Islet precursor cell (in vitro differentiated cells): Measurements from ENCODE around the gene AGAP1.
A peak's percentile ranks its signal among the peaks of the same experiment; 100 is the strongest.

ENCODE experiments used
- DNase-seq: peaks from one replicate; pipeline ENCODE4 v3.0.0-alpha.2; 2018

The AGAP1 gene

DNA sequence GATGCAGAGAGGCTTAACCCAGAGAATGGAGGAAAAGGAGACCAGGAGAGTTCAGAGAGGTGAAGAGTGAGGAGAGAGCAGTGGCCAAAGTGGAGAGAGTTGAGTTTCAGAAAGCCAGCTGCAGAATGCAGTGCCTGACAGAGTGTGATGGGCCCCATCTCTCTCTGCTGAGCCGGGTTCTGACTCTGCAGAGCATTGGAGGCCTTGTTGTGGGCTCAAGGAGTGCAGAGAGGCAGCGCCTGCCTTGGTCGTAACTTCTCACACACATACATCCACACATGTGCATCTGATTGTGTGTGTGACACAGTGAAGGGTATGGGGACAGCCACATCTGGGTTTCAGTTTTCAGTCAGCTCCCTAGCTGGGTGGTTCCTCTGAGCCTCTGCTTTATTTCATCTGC lies 58.8 kb downstream of the AGAP1 start:
- DNase-seq, result no peak

- no peak for DNase-seq
Measured at GRCh38 chr2:235553291-235553690, 59.4 kb downstream of the AGAP1 start.

- peak; percentile 57 for DNase-seq
Measured at GRCh38 chr2:235553696-235554100, 59.9 kb downstream of the AGAP1 start.

DNA sequence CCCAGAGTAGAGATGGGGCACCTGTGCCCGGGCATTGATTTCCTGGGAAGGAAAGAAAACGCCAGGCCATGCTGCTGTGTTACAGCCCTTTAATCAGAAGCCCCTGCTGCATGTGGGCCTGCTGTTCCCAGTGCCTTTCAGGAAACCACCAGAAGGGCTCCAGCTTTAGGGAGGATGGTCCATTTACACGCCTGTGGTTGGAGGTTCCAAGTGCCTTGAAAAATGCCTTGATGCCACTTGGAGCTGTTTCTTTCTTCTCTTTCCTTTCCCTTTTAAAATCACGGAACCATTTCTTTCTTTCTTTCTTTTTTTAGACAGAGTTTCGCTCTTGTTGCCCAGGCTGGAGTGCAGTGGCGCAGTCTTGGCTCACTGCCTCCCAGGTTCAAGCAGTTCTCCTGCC lies 60.5 kb downstream of the AGAP1 start:
- DNase-seq, result peak; percentile 51

DNA sequence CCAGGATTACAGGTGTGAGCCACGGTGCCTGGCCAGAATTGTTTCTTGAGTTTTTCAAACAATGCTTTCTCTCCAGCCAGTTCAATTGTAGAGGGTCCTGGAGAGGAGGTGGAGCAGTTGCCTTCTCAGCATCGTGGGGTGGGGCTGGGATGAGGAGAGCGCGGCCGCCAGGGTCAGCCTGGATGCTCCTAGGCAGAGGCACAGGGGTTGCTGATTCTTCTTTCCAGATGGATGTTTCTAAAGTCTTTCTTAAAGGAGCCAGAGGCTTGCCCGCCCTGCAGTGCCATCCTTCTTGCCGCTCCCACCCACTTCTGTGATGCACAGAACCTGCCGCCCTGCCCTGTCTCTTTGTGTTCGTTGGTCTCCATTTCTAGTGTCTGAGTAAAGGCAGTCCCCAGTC lies 61.1 kb downstream of the AGAP1 start:
- no peak for DNase-seq

- no peak for DNase-seq
Measured at GRCh38 chr2:235555371-235555770, 61.5 kb downstream of the AGAP1 start.

DNA sequence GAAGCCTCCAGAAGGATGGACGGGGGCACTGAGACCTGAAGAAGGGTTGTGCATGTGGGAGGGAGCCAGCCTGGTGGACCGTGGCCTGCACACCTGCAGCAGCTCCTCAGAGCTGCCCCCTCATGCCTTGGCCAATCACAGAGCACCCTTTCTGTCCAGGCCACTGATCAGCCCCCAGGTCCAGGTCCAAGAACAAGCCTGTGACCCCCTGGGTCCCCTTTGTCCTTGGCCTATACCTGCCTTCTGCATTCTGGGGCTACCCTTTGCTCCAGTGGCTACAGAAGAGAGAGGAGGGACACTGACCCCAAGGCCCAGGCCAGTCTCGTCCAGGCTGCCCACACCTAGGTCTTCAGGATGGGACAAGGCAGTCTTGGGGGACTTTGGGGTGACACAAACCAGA lies 62.2 kb downstream of the AGAP1 start:
- DNase-seq, result no peak

GRCh38 chr2:235556901-235557300 lies 63.1 kb downstream of the AGAP1 start:
- DNase-seq, result no peak

GRCh38 chr2:235557903-235558302 lies 64.1 kb downstream of the AGAP1 start:
- no peak for DNase-seq

DNA sequence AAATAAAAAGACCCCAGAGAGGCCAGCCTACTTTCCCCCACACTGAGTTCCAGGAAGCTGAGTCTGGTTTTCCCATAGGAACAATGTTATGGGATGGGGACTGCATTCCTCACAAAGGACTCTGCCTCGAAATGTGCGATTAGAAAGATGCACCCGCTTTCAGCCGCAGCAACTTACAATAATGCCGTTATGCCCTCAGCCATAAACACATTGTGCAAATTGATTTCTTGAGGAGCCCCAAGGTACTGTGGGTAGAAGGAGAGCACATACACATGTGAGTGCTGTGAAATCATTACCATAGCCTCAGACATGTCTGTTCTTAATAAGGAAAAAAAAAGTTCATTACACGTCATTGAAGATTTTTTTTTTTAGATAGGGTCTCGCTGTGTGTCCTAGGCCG lies 64.7 kb downstream of the AGAP1 start:
- no peak for DNase-seq

DNA sequence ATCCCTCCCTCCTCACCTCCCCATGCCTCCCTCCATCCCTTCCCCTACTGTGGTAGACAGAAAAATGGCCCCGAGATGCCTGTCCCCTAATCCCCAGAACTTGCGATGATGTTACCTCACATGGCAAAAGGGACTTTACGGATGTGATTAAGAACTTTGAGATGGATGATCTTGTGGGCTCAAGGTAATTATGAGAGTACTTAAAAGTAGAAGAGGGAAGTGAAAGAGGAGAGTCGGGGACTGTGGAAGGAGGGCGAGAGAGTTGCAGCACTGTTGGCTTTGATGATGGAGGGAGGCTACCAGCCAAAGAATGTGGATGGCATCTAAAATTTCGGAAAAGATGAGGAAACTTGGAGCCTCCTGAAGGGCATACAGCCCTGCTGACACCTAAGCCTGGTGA lies 66.5 kb downstream of the AGAP1 start:
- DNase-seq, result no peak

DNA sequence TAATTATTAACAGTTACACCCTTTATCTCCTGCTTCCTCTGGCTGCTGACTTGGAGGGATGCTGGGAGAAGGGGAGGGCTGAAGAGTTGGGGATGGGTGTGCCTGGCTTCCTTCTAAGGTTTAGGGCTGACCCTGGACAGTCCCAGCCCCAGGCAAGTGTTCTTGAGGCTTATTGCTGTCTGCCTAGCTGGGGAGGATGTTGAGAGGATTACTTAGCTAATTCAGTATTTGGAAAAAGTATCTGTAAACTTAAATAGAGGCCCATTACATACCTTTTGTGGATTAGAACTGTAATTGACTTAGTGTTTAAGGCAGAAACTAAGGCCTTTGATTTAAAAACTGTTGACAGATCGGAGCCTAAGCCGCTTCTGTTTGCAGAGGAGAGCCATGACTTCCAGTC lies 67.6 kb downstream of the AGAP1 start:
- DNase-seq, result peak; percentile 74

GRCh38 chr2:235562065-235562747 lies 68.4 kb downstream of the AGAP1 start:
- no peak for DNase-seq

DNA sequence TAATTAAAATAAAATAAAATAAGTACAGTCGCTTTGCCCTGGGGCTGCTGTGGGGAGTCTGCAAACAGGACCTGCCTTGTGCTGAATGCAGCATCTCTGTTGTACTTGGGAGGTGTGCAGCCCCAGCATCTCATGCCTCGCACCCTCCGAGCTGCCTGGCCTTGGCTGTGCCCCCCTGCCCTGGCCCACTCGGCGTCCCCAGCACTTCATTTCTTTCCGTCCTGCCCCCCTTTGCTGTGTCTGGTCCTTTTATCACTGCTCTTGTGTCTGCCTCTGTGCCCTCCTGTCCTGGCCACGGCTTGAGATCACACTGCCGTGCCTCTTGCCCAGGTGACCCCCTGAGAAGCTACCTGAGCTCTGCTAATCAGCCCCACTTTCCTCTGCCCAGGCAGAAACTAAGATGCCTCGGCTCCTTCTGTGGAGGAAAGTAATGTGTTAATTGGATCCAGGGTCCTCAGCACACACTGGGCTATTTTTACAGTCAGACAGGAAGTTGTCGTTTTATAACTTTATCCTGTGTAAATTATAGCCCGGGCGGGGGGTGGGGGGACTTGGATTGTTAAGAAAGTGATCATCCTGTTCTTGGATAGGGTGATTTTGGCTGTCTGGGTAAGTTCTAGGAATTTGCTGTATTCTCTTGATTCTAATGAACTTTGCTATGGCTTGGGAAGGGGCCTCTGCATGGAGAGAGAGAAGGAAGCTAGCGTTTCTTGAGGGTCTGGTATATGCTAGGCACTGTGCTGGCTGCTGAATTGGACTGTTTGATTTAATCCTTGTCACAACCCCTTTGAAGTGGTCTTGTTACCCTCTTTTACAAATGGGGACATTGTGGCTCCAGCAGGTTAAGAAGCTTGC lies 69.4 kb downstream of the AGAP1 start:
- DNase-seq, result no peak

- no peak for DNase-seq
Measured at GRCh38 chr2:235564066-235564465, 70.2 kb downstream of the AGAP1 start.

GRCh38 chr2:235564884-235565530 lies 71.2 kb downstream of the AGAP1 start:
- no peak for DNase-seq

DNA sequence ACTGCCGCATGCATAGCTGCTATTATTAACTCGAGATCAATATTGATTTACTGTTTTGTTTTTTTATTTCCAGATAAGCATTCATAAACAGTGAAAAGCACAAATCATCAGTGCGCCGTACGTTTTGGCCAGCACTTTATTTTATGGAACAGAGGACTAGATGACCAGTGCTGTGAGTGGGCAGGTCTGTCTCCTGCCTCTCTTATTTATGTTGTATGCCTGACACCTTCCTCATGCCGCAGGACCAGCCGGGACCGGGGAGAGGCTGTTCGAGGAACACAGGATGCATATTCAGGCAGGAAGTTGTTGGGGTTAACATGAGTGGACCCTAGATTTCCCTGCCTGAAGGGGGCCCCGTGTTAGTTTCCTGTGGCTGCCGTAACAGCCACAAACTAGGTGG lies 72.6 kb downstream of the AGAP1 start:
- no peak for DNase-seq

DNA sequence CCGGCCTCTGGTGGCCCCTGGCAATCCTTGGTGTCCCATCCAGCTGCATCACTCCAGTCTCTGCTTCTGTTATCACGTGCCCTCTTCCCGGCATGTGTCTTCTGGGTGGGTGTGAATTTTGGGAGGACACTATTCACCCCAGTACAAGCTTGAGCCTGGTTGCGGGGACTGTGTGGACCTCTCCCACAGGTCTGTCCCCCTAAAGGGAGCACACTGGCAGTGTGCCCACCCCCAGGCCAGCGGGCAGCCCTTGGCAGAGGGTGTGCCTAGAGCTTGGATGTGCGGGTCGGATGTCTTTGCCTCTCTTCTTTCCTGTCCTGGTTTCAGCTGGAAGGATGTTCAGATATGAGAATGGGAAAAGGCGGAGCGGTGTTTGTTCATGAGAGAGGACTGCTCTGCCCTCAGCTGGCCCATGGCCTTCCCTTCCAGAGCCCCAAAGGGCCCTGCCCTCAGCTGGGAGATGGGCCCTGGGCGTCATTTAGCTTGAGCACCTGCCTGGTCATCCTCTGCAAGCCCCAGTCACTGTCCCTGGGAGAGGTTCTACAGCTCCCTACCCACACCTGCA lies 73.2 kb downstream of the AGAP1 start:
- DNase-seq, result no peak

DNA sequence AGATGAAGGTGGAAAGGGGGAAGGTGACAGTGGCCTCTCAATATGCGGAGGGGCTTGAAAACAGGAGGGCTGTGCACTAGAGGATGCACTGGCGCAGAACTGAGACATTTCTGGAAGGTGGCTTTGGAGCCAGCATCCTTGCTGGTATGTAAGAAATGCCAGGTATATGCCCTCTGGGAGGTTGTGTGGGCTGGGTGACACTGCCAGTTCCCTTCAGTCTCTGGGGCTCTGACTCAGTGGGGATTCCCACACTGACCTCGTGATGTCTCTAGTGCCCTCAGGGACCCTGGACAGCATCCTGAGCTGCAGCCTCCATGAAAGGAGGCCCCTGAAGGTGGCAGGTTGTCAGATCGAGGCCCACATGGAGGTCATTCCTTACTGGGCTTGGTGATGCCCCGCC lies 74.0 kb downstream of the AGAP1 start:
- no peak for DNase-seq

- no peak for DNase-seq
Measured at GRCh38 chr2:235568431-235568830, 74.6 kb downstream of the AGAP1 start.

DNA sequence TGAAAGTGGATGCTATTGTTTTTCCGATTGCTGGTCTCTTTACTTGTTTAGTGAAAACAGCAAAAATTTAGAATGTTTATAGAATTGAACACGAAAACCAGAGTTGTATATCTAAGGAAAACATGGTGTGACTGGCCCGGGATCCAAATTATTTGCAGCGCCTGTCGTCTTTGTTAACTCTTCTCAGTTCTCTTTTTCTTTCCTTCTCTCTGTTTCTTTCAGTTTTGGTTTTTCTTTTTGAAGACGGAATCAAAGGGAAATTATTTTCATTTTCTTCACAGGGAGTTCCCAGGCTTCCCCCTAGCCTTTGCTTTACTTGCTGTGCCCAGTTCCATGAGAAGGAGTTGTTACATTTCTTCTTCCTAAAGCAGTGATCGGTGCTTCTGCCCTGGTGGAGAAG lies 76.0 kb downstream of the AGAP1 start:
- DNase-seq, result no peak

DNA sequence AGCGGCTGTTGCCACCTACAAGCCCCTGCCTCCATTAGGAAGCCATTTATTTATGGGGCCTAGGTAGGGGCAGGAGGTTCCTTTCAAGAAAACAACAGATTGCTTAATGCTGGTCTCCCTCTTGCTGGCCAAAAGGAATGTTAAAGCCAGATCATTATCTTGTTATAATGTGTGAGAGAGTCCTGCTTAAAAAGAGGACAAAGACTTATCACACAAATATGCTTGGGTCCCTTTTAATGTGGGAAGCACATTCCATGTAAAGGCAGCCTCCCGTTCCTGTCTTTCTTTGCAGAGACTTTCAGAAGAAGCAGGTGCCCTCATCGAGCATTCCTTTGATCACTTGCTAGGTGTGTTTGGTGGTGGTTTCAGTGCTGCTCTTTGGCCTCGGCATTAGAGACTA lies 76.4 kb downstream of the AGAP1 start:
- peak; percentile 92 for DNase-seq

DNA sequence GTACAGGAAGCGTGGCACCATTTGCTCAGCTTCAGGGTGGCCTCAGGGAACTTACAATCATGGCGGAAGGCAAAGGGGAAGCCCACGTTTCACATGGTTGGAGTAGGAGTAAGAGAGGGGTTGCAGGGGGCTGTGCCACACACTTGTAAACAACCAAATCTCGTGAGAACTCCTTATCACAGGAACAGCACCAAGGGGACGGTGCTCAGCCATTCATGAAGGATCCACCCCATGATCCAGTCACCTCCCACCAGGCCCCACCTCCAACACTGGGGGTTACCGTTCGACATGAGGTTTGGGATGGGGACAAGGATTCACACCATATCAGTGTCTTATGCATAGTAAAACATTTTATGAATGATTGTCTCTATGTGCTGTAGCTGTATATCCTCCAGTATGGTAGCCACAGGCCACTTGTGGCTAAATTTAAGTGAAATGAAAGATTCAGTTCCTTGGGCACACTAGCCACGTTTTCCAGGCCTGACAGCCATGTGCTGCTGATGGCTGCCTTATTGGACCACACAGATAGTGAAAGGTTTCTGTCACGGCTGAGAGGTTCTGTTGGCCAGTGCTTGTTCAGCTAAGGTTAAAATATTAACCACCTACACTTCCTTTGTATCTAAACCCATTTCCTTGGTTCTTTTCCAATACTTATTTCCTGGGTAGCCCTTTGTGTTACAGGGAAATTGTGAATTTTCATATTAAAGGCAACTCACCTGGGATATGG lies 77.3 kb downstream of the AGAP1 start:
- DNase-seq, result no peak
